SK-N-SH (cell line): ENCODE data around the gene PHF21B. TPM values are rescaled to one million over a fixed set of nuclear protein-coding genes. Genes with fewer than 3 reads are reported as not detected.

Experiments used
- CTCF ChIA-PET: fragments of 300-600, 350-600 bp; formaldehyde crosslinking; extraction: SDS; loops from one replicate; lab custom pipeline; 2021; lab: Yijun Ruan, JAX
- POLR2A ChIA-PET: fragments of 350-600 bp; sonication (Branson Sonifier 250); formaldehyde crosslinking; extraction: SDS; loops from one replicate; lab custom pipeline; 2020; ENCODE audit warnings: antibody characterized with exemption, inconsistent platforms; lab: Yijun Ruan, JAX
- DNase-seq: peaks from one replicate; pipeline ENCODE4 v3.0.0; 2012
- H2AFZ ChIP-seq: fragments of 200-600 bp; sonication (generic); 2 replicates; pipeline ENCODE4 v1.8.1; 2016; ENCODE audit warnings: antibody characterized with exemption, mild to moderate bottlenecking, low read depth
- H3F3A ChIP-seq: fragments of 200-600 bp; sonication (generic); replicated peaks from 2 replicates; pipeline ENCODE3; 2016; ENCODE audit warnings: antibody characterized with exemption, mild to moderate bottlenecking; ENCODE audit not compliant: insufficient read depth
- H3K27ac ChIP-seq, 2 experiments: fragments of 200-500 bp in 1 of 2; fragments of 200-600 bp in 1 of 2; sonication (Bioruptor generic) in 1 of 2; sonication (generic), shearing (Covaris generic) in 1 of 2; 2 replicates each; pipeline versions ENCODE4 v1.5.1 to v1.6.1; 2014 to 2016; ENCODE audit warnings: low read depth in 2 of 2, inconsistent platforms in 1 of 2, low read length in 1 of 2, mild to moderate bottlenecking in 1 of 2, mixed read lengths in 1 of 2
- H3K27me3 ChIP-seq: fragments of 200-600 bp; sonication (generic), shearing (Covaris generic); 2 replicates; pipeline ENCODE4 v1.6.1; 2016; ENCODE audit warnings: mixed run types; ENCODE audit not compliant: insufficient read depth
- H3K36me3 ChIP-seq, 2 experiments: fragments of 200-500 bp in 1 of 2; fragments of 200-600 bp in 1 of 2; sonication (Bioruptor generic) in 1 of 2; sonication (generic) in 1 of 2; replicated peaks in 1 of 2; 2 replicates each; pipeline versions ENCODE3 to v1.5.1; 2014 to 2016; ENCODE audit warnings: low read length in 1 of 2, mild to moderate bottlenecking in 1 of 2; ENCODE audit not compliant: insufficient read depth in 2 of 2, control insufficient read depth in 1 of 2
- H3K4me1 ChIP-seq, 2 experiments: fragments of 200-500 bp in 1 of 2; fragments of 200-600 bp in 1 of 2; sonication (Bioruptor generic) in 1 of 2; sonication (generic), shearing (Covaris generic) in 1 of 2; 2 replicates each; pipeline versions ENCODE4 v1.5.1 to v1.6.1; 2014 to 2016; ENCODE audit warnings: low read depth in 1 of 2, low read length in 1 of 2, mixed run types in 1 of 2; ENCODE audit not compliant: insufficient read depth in 2 of 2, control insufficient read depth in 1 of 2
- H3K4me2 ChIP-seq: fragments of 200-600 bp; sonication (generic), shearing (Covaris generic); 2 replicates; pipeline ENCODE4 v1.6.1; 2017; ENCODE audit warnings: mixed run types
- H3K4me3 ChIP-seq, 2 experiments: fragments of 200-500 bp in 1 of 2; fragments of 200-600 bp in 1 of 2; sonication (Bioruptor generic) in 1 of 2; sonication (generic), shearing (Covaris generic) in 1 of 2; 2 replicates each; pipeline versions ENCODE4 v1.5.1 to v1.8.1; 2014 to 2016; ENCODE audit warnings: low read depth in 2 of 2, inconsistent platforms in 1 of 2, low read length in 1 of 2, mild to moderate bottlenecking in 1 of 2, mixed read lengths in 1 of 2, moderate library complexity in 1 of 2
- H3K79me2 ChIP-seq: fragments of 200-600 bp; sonication (generic); 2 replicates; pipeline ENCODE4 v1.8.1; 2017; ENCODE audit warnings: mild to moderate bottlenecking; ENCODE audit not compliant: insufficient read depth
- H3K9ac ChIP-seq: fragments of 200-600 bp; sonication (generic); 2 replicates; pipeline ENCODE4 v1.6.1; 2017; ENCODE audit warnings: mixed run types
- H3K9me2 ChIP-seq: fragments of 200-600 bp; sonication (generic); 2 replicates; pipeline ENCODE4 v1.6.1; 2017; ENCODE audit warnings: mixed run types
- H3K9me3 ChIP-seq: fragments of 200-600 bp; sonication (generic); 2 replicates; pipeline ENCODE4 v1.6.1; 2017; ENCODE audit warnings: mixed run types, mild to moderate bottlenecking, moderate library complexity
- H4K20me1 ChIP-seq: fragments of 200-600 bp; sonication (generic); 2 replicates; pipeline ENCODE4 v1.6.1; 2017; ENCODE audit warnings: mild to moderate bottlenecking, mixed run types; ENCODE audit not compliant: insufficient read depth
- CHD2 ChIP-seq: fragments of 150-350 bp; IDR thresholded peaks from 2 replicates; pipeline ENCODE4 v1.6.1; 2018; ENCODE audit warnings: low read length; ENCODE audit not compliant: partially characterized antibody
- EZH2phosphoT487 ChIP-seq: fragments of 200-600 bp; sonication (generic); IDR thresholded peaks from 2 replicates; pipeline ENCODE4 v1.6.1; 2017; ENCODE audit warnings: low read depth, mixed run types, mild to moderate bottlenecking, antibody characterized with exemption, moderate library complexity, borderline replicate concordance
- FOSL2 ChIP-seq: IDR thresholded peaks from 2 replicates; pipeline ENCODE4 v1.4.0; 2012; ENCODE audit warnings: low read depth, mild to moderate bottlenecking, moderate library complexity, borderline replicate concordance
- FOXJ3 ChIP-seq: sonication (generic); formaldehyde crosslinking; IDR thresholded peaks from 2 replicates; pipeline ENCODE4 v1.5.1; 2020; ENCODE audit warnings: mild to moderate bottlenecking, missing genetic modification reagents
- GABPA ChIP-seq: IDR thresholded peaks from 2 replicates; pipeline ENCODE4 v1.4.0; 2012; ENCODE audit warnings: low read depth, mild to moderate bottlenecking
- GATA2 ChIP-seq: sonication (generic); formaldehyde crosslinking; IDR thresholded peaks from 2 replicates; pipeline ENCODE4 v1.5.0; 2020; ENCODE audit warnings: mild to moderate bottlenecking, missing genetic modification reagents
- IRF3 ChIP-seq: fragments of 150-350 bp; IDR thresholded peaks from 2 replicates; pipeline ENCODE4 v1.6.1; 2016; ENCODE audit warnings: mild to moderate bottlenecking, low read depth, low read length
- MXI1 ChIP-seq: IDR thresholded peaks from 2 replicates; pipeline ENCODE4 v1.6.1; 2012; ENCODE audit warnings: mild to moderate bottlenecking, low read depth, low read length, improper control_type of control experiment
- NRF1 ChIP-seq: IDR thresholded peaks from 2 replicates; pipeline ENCODE4 v1.6.1; 2012; ENCODE audit warnings: low read depth, mild to moderate bottlenecking, low read length
- RCOR1 ChIP-seq: fragments of 150-350 bp; IDR thresholded peaks from 2 replicates; pipeline ENCODE4 v1.6.1; 2017; ENCODE audit warnings: antibody characterized with exemption, low read length
- RFX5 ChIP-seq: IDR thresholded peaks from 2 replicates; pipeline ENCODE4 v1.6.1; 2012; ENCODE audit warnings: mild to moderate bottlenecking, improper control_type of control experiment, low read length
- RXRA ChIP-seq: IDR thresholded peaks from 2 replicates; pipeline ENCODE4 v1.4.0; 2012; ENCODE audit warnings: low read depth, mild to moderate bottlenecking, borderline replicate concordance
- SIN3A ChIP-seq: IDR thresholded peaks from 2 replicates; pipeline ENCODE4 v1.6.1; 2012; ENCODE audit warnings: low read depth, mild to moderate bottlenecking, low read length, moderate library complexity, borderline replicate concordance
- USF1 ChIP-seq: IDR thresholded peaks from 2 replicates; pipeline ENCODE4 v1.4.0; 2012; ENCODE audit warnings: low read depth, borderline replicate concordance
- WGBS: methylation state at CpG from one replicate; pipeline ENCODE4 v1.1.6; 2017; ENCODE audit warnings: low lambda C conversion rate; 5-methylcytosine and 5-hydroxymethylcytosine counted together
- polyA plus RNA-seq, 3 experiments: library from polyadenylated mRNA; depleted of rRNA; stranded (reverse); fragments of >200 nt; gene quantifications; 2 replicates each; pipeline ENCODE4 v1.2.3, GENCODE V29; 2012
- TF ChIP-seq, protein P1 (sequence below): IDR thresholded peaks from 2 replicates; pipeline ENCODE4 v1.4.0; 2012; ENCODE audit warnings: low read depth, borderline replicate concordance
- TF ChIP-seq, protein P2 (sequence below): fragments of 150-350 bp; IDR thresholded peaks from 2 replicates; pipeline ENCODE4 v1.6.1; 2017; ENCODE audit warnings: antibody characterized with exemption, low read length, low read depth, borderline replicate concordance

PHF21B gene
- polyA plus RNA-seq, 1 of the 3 experiments (the other 2 are of a cell fraction) = 0.76 TPM

GRCh38 chr22:44847892-44848291, 161.9 kb downstream of the PHF21B start (continued):
- TF ChIP-seq CHD2 = no peak
- TF ChIP-seq, protein P1, sequence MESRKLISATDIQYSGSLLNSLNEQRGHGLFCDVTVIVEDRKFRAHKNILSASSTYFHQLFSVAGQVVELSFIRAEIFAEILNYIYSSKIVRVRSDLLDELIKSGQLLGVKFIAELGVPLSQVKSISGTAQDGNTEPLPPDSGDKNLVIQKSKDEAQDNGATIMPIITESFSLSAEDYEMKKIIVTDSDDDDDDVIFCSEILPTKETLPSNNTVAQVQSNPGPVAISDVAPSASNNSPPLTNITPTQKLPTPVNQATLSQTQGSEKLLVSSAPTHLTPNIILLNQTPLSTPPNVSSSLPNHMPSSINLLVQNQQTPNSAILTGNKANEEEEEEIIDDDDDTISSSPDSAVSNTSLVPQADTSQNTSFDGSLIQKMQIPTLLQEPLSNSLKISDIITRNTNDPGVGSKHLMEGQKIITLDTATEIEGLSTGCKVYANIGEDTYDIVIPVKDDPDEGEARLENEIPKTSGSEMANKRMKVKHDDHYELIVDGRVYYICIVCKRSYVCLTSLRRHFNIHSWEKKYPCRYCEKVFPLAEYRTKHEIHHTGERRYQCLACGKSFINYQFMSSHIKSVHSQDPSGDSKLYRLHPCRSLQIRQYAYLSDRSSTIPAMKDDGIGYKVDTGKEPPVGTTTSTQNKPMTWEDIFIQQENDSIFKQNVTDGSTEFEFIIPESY = no peak
- no peak for TF ChIP-seq EZH2phosphoT487

DNA sequence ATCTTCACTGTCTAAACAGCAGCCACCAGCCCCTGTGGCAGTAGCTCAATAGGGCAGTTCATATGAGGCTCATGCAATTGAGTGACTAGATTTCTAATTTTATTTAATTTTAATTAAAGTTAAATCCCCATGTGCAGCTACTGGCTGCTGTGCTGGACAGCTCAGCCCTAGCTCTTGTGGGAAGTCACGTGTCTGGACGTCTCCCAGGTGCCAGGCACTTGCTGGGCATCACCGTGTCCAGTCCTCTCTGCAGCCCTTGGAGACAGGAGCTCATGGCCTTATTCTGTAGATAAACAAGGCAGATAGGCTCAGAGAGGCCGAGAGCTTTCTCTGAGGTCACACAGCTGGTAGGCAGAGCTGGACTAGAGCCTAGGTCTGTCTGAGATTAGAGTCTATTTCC, 162.4 kb downstream of the PHF21B start:
- Histone ChIP-seq H3K4me3 (no peak overlapping the region), H3K9ac (no peak overlapping the region), H3F3A (no peaks in the 10 kb centered on the region), H3K27ac (peak overlapping the region in 1 of 2 experiments; percentile 50; a peak in 1 of 4 replicates), H3K9me2 (no peaks in the 10 kb centered on the region), H3K9me3 (no peaks in the 10 kb centered on the region), H3K4me1 (peaks cover 0 to 19% of the 10 kb centered on the region in 2 experiments; a peak in 1 of 4 replicates), H4K20me1 (no peaks in the 10 kb centered on the region), H3K36me3 (no peaks in the 10 kb centered on the region), H3K27me3 (no peaks in the 10 kb centered on the region), H3K4me2 (no peak overlapping the region), H3K79me2 (no peaks in the 10 kb centered on the region), H2AFZ (no peak overlapping the region)
- ChIA-PET POLR2A (interaction anchor here (0.5 kb wide), 1 partner anchor 22 kb away, joined by 3 read pairs; no protein-coding TSS in a partner anchor), CTCF (interaction anchor here (0.9 to 1.6 kb wide), 5 partner anchors 17 to 234 kb away, joined by 3 to 5 read pairs (median 4); no protein-coding TSS in a partner anchor)
- DNase-seq = peak; percentile 58
- TF ChIP-seq GABPA (no peak), USF1 (no peak), GATA2 (CRISPR knock-in tag) (0 out of 2 replicates have a peak, but pooled peaks have one; percentile 32), FOXJ3 (CRISPR knock-in tag) (no peak)
- WGBS = 34% methylated on average over 4 of the region's 4 CpGs

GRCh38 chr22:44846726-44847275, 163.0 kb downstream of the PHF21B start:
- 71% methylated on average over 12 of the region's 16 CpGs for WGBS
- Histone ChIP-seq H3K79me2 (no peaks in the 10 kb centered on the region), H4K20me1 (no peaks in the 10 kb centered on the region), H3K4me2 (no peak overlapping the region), H2AFZ (no peak overlapping the region), H3K36me3 (no peaks in the 10 kb centered on the region), H3K4me1 (peaks cover 0 to 19% of the 10 kb centered on the region in 2 experiments; a peak in 1 of 4 replicates), H3K27ac (peak overlapping the region in 1 of 2 experiments; percentile 50; a peak in 2 of 4 replicates), H3K4me3 (no peak overlapping the region), H3K9me3 (no peaks in the 10 kb centered on the region), H3K27me3 (no peaks in the 10 kb centered on the region), H3F3A (no peaks in the 10 kb centered on the region), H3K9me2 (no peaks in the 10 kb centered on the region), H3K9ac (no peak overlapping the region)
- POLR2A ChIA-PET = interaction anchor here (0.5 kb wide), 1 partner anchor 21 kb away, joined by 3 read pairs; no protein-coding TSS in a partner anchor
- CTCF ChIA-PET = interaction anchor here (1.4 to 2.4 kb wide), 4 partner anchors 19 to 235 kb away, joined by 3 to 6 read pairs (median 5); no protein-coding TSS in a partner anchor
- DNase-seq = no peak
- no peak for TF ChIP-seq RXRA
- no peak for TF ChIP-seq FOSL2
- TF ChIP-seq RFX5 = no peak
- TF ChIP-seq SIN3A = no peak
- no peak for TF ChIP-seq NRF1
- TF ChIP-seq EZH2phosphoT487 = no peak
- no peak for TF ChIP-seq MXI1
- no peak for TF ChIP-seq GATA2 (CRISPR knock-in tag)
- TF ChIP-seq, protein P1 = no peak
- TF ChIP-seq RCOR1 = no peak
- TF ChIP-seq, protein P2, sequence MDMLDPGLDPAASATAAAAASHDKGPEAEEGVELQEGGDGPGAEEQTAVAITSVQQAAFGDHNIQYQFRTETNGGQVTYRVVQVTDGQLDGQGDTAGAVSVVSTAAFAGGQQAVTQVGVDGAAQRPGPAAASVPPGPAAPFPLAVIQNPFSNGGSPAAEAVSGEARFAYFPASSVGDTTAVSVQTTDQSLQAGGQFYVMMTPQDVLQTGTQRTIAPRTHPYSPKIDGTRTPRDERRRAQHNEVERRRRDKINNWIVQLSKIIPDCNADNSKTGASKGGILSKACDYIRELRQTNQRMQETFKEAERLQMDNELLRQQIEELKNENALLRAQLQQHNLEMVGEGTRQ = no peak
- no peak for TF ChIP-seq IRF3
- no peak for TF ChIP-seq GABPA
- no peak for TF ChIP-seq FOXJ3 (CRISPR knock-in tag)
